Mesenteric fat pad (tissue), 1 donor: Measurements from ENCODE around the gene STPG4. TPM values are rescaled to one million over a fixed set of nuclear protein-coding genes. Genes with fewer than 3 reads are reported as not detected.

ENCODE experiments used
- DNase-seq: peaks from one replicate; pipeline ENCODE4 v3.0.0-alpha.2; 2020; ENCODE audit warnings: low spot score
- total RNA-seq: library from RNA; stranded (reverse); fragmentation: NEBNext Ultra II Directional; extraction: Animal tissue kit (Norgen Biotek cat#: 25700); gene quantifications from one replicate; pipeline ENCODE4 v1.2.1, GENCODE V29; 2021
- donor health status: DM: yes; HTN: yes; CAD: no.

Gene STPG4
- total RNA-seq, 1 donor from 2014 or later, result not detected

DNA sequence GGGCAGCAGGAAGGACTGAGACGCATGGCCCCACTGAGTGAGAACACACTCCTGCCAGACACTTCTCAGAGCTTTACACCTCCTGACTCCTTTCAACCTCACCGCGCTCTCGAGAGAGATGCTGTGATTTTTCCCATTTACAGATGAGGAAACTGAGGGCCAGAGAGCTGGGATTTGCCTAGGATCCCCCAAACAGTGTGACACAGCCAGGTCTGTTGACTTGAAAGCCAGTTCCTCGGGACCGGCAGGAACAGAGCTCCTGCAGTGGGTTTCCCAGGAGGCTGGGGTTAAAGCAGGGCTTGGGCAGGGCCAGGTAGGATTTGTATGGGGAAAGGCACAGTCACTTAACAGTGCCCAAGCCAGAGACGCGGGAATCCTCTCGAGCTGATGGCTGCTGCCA, 81.9 kb downstream of the STPG4 start:
- DNase-seq, result no peak

DNA sequence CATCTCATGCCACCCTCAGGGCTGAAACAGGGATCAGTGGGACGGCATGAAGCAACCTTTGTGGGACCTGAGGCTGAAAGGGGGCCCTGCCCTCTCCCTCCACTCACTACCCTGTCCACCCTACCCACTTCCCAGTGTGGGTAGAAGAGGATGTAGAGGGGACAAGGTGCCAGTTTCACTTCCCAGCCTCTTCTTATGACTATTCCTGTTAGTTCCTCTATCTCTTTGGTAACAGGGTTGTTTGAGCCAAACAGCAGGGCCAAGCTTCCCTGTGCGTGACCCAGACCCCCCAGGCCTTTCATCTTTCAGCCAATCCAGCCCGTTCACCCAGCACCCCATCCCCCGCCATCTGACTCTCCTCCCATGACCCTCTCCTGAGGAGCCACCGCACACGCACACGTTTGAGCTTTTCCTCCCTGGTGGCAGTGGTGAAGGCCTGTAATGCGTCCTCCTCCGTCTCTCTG, 82.3 kb downstream of the STPG4 start:
- DNase-seq, result no peak

DNA sequence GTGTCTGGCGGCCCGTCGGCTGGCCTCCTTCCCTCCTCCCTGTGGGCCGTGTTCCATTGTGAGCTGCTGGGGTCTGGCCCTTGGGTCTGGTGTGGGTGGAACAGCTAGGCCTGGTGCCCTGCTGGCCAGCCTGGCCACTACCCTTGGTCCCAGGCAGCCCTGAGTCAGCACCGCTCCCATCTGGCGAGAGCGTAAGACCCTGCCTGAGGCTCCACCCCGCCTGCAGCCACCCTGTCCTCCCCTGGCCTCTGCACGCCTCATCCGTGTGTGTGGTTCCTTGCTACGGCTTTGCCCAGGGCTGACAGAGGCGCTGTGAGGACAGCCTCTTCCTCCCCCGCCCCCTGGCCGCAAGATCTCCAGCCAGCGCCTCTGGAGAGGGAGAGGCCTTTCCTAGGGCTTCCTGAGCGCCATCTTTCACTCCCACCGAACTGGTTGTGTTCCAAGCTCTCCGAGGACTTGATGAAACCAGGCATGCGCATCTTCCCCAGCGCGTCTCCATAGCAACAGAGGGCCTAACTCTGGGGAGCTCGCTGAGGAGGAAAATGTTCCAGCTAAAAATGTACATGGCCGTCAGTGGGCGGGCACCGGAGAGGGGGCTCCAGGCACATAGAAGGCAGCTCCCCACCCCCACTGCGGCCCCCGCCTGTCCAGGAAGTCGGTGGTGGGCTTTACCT, 83.0 kb downstream of the STPG4 start:
- DNase-seq, result no peak

DNA sequence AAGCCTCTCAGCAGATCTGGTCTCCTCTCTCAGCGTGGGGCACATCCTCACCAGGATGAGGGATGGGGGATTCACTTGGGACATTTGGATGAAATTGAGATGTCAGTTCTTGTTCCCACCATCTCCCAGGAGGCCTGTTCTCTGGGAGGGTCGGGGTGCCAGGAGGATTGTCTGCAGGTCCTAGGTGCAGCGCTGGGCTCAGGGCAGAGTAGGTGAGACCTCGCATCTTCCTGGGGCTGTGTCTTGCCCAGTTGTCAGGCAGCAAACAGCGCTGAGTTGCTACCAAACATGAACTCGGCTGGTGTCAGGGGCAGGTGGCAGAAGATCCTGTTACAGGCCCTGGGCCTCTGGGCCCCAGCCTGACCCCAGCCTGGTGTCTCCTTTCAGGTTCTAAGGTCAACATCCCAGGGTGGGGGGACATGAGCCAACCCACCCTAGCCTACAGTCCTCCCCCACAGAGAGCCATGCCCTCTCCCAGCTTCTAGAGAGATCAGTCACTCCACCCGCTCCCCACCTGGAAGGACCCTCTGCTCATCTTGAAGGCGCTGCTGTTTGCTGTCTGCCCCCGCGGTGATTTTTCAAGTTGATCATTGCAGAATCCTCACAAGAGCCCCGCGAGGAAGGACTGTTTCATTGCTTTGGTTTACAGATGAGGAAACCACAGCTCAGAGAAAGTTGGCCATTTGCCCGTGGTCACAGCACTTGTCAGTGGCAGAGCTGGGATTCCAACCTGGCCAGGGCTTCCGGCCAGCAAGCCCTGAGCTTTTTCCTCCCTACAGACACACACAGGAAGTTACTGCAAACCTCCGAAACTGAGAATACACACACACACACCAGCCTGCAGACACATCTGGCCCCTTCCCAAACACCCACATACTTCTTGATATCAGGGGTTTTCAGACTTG, 83.9 kb downstream of the STPG4 start:
- DNase-seq, result no peak

DNA sequence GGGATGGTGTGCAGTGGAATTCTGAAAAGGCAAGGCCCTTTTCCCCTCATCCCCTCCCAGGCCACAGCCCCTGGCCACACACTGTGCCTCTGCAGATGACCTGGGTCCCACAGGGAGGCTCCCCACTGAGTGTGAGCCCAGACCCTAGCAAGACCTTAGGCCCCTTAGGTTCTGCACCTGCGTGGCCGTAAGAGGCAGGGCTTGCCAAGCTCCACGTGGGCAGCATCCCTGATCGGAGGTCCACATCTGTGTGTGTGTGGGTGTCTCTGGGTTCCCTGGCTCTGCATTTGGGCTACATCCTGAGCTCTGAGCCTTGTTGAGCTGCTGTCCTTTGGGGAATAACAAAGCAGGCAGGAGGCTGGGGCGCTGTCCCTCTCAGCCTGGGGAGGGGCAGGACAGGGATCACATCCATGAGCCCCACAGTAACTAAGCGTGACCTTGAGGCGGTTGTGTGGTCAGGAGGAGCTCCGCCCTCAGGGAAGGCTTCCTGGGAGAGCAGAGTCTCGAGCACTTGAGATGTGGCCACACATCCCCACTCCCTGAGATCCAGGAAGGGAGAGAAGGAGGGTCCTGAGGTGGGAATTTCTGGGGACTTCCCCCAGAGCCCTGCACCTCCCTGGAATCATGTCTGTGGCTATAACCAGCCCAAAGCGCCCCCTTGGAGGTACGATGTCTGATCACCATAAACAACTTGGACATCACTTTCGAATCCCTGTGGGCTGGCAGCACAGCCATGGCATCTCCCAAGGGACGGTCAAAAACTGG, 84.8 kb downstream of the STPG4 start:
- no peak for DNase-seq

DNA sequence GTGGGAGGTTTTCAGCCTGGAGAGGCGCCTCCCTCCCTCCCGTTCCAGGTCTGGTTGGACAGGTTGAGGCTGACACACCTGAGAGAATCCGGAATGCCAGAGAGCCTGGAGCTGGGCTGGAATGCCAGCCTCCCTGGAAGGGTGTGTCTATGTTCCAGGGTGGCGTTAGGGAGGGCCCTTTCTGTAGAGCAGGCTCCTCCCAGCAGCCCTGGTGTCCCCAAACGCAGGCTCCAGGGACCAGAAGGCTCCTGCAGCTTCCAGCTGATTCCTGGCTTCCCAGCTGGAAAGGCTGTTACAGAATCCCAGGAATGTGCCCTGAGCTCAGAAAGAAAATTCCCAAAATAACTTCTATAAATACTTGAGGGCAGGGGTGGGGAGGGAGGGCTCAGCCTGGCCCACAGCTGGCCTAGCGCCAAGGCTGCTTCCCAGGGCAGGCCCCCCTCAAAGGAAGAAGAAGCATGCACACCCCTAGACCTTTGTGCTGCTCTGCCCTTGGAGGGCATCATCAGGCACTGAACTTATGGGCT, 85.4 kb downstream of the STPG4 start:
- DNase-seq, result no peak

DNA sequence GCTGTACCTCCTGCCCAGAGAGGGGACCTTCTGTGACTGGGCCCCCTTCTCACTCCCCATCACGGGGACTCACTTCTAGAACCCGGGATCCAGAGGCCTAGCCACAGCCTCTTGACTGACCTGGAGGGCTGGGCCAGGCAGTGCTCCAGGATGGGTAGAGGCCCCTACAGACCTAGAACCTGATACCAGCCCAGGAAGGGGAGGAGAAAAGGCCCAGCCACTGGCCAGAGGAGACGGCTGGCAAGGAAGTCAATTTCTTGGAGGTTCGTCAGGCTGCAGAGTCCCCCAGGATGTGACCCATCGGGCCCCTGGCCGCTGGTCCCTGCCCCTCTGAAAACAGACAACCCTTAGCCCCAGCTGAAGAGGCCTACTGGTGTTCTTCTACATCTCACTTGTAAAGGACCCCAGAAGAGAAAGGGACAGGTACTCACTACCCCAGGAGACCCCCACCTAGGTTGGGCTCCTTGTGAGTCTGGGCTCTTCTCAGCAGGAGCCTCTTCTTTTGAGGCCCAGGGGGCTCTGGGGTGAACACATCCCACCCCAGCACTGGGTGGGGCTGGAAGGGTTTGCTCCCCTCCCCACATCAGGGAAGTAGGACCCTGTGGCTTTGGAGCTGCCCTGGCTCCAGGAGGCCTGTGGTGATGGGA, 86.0 kb downstream of the STPG4 start:
- no peak for DNase-seq

DNA sequence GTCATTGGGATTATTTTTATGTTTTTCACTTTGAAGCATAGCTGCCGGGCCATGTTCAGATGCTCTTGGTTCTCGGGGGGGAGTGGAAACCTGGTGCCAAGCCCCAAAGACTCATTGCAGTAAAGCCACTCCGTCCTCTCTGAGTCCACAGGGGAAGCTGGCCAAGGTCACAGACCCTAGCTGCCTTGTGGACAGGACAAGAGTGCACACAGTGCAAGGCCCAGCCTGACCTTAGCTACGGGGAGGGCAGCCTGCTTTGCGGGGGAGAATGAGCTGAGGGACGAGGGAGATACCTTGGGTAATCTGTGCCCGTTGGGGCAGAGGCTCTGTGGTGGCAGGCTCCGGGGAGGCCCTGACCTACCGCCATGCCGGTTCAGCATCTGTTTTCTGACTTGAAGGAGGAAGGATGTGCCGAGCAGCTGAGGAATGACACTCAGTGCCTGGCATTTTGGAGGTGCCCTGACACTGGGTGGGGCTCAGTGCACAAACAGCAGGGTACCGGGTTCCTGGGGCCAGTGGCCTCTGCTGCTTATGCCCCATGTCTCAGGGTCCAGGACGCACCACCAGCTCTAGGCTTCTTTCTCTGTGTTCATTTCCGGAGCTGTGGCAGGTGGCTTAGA, 87.2 kb downstream of the STPG4 start:
- DNase-seq, result no peak

DNA sequence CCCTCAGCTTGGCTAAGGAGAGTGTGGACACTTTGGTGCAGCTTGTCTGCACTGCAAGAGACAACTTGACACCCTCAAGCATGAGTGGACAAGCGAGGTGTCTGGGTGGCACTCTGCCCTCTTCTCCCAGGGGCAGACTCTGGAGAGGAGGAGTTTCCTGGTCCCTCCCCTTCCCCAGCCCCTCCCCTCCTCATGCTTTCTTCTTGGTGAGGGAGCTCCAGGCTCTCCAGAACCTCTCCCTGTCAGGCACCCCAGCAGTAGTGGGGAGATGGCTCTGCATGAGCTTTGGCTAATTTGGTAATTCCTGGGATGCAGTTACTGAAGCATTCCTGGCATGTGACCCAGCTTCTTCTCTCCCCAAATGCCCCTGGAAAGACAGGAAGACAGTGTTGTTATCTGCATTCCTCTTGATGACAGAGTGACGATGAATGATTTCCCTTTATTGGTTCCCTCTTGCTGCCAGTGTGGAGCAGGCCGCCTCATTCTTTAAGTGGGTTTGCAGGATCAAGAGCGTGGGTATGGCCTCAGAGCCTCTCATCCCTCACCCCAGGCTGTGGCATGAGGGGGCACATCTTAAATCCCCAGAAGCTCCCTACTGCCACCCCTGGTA, 89.2 kb downstream of the STPG4 start:
- DNase-seq, result no peak

DNA sequence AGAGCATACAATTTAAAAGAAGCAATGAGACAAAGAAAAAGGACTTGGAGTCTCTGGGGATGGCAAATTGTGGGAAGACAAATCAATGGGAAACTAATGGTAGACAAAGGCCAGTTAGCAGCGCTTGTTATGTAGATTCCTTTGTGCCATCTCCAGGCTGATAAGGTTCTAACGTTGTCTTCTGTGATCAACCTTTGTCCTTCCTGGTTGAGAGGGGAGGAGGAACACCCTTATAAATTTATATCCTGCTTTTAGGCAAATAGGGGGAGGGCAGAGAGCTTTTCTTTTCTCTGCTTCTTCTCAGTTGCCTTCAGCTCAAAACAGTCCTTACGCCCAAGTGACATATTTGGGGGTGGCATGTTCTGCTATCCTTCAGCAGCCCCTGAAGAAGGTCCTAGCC, 89.8 kb downstream of the STPG4 start:
- DNase-seq, result no peak

DNA sequence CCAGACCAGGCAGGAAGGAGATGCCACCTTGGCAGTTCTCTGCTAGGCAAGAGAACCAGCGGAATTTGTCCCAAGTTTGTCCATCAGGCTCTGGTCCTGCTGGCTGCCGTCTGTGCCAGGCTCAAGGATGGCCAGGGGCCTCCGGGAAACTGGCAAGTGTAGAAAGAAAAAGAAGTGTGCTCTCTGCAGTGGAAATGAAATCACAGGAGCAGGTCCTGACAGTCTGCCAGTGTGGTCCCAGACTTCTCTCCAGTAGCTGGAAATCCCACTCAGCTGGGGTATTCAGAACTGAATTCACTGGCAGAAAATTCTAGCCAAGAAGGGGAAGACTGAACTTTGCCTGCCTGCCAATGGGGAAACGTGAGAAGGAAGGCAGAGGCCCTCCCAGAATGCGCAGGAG, 91.0 kb downstream of the STPG4 start:
- no peak for DNase-seq

DNA sequence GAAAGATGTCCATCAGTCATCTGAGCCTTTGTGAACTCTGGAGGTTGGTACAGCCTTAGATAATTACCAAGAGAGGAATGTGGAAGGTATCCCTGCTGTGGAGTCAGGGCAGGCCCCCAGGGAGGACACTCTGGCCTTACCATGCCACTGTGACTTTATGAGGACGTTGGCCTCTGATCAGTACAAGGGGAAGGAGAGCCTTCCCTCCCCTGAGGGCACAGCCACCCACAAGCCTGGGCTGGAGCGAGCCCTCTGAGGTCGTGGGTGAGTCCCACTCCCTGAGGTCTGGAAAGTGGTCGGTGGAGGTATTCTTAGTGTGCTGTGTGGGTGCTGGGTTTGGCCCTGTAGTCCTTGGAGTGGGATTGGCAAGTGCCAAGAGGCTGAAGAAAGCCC, 91.6 kb downstream of the STPG4 start:
- no peak for DNase-seq

DNA sequence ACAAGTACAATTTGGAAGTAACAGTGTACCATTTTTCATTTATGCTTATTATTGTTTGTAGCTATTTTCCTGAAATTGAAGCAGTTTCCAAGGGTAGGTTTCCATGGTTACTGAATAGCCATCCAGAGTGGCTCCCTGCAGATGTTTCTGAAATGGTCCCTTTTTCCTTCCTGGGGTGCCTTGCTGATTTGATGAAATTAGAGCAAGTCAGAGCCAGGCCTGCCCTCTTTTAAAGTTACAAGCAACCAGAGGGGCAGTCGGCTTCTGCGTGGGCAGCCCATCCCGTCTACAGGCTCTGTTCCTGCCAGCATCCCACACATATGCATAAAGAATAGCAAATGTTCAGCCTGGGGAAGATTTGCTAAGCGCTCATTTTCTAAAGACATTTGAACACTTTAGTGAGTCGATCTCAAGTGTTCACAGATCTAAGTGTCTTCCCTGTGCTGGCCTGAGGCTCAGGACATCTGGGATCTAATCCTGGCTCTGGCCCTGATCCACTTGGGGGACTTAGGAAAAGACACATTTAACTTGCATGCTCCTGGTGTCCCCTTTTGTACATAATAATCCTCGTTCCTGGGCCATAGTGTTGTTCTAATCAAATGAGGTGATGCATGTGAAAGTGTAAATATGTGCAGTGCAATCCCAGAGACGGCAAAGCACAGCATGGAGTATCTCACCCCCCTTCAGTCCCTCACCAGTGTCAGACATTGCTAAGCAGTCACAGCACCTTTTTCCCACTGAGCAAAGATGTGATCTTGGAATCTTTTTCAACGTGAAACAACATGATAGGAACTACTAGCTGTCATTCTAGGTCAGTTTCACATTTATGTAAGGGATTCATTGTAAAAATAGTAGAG, 92.2 kb downstream of the STPG4 start:
- DNase-seq, result no peak

DNA sequence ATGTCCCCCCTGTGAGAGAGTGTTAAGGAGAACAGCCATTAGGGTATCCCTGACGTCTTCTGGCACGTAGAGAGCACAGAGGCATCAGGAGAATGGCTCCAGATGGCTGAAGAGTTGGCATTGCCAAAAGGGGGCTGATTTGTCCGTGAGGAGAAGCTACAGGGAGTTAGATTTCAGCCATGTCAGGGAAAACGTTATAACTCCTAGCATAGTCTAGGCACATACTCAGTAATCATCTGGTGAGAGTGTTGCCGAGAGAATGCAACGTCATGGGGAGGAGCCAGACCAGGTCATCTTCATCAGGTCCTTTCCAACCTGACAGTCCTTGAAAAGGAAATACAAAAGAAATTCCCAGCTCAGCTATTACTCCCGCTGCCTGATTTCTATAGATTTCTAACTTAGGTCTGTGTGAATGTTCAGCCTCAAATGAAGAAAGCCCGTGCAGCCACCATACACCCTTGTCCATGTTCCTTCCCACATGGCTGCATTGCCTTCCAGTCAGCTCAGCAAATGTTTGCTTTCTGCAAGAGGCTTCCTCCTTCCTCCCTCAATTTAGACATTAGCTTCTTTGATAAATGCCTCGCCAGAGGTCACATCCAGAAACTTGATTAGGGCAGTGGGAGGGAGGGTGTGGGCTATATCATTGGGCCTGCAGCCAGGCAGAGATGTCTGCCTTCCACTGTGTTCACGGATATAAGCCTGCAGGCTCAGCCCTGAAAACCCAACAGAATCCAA, 93.0 kb downstream of the STPG4 start:
- DNase-seq, result no peak

DNA sequence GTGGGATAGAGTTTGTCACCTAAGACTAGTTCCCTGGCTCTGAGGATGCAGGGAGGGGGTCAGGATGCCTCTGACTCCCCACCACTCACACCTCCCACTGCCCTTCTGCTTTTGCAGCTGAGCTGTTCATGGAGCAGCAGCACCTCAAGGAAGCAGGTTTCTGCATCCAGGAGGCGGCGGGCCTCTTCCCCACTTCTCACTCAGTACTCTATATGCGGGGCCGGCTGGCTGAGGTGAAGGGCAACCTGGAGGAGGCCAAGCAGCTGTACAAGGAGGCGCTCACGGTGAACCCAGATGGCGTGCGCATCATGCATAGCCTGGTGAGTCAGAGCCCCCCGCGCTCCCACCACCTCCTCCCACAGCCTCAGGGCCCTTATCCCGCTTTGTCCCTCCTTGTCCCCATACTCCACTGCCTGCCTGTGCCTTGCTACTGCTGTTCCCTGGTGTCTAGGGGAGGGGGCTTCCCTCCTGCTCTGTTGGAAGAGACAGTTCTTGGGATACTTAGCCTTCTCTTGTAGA, 94.4 kb downstream of the STPG4 start:
- no peak for DNase-seq

DNA sequence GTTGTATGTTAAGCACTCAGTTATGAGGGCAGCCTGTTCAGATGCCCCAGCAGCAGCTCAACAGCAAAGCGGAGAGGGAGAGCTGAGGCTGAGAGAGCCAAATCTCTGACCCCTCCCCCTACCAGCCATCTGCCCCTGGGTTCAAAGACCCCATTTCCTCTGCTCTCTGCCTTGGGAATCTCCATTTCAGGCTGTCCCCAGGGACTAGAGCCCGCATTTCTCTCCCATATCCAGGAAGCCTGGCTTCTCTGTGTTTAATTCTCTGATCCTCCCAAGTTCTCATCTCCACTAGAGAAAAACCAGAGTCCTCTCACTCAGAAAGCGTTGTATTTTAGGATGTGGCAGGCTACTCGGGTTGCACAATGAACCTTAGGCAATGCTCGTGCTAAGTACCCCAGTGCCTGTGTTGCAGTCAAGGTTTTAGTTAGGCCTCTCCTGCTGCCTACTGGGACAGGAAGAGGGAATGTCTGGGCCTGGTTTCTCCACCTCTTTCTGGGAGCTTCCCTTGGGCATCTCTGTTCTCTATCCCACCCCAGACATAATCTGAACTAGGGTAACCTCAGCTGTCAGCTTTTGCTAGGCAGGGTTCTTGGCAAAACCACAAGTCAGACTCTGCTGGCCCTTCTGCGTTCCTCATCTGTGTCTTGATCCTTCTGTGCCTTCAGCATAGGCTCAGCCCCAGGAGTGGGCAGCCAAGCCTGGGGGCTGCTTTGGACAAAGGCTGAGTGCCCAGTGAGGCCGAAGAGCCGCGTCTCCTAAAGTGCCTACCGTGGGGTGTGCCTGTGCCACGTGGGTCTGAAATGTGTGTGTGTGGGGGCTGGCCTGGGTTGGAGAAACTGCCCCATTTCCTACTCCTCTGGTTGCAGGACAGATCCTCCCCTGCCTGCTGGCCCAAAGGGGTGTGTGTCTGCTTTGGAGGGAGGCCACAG, 96.8 kb downstream of the STPG4 start:
- DNase-seq, result no peak

DNA sequence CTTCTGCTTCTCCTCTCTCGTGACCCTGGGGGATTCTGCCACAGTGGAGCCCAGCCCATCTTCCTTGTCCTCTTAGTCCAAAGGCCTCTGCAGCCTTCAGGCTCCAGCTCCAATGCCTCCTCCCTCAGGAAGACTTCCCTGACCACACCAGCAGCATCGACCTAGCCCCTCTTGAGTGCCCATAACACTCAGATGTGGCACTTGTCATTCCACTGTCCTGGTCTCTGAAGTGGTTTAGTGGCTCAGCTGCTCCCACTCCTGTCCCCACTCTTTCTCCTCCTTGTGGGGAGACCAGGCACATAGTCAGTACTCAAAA, 97.5 kb downstream of the STPG4 start:
- no peak for DNase-seq
